Measurements from ENCODE around the gene FBXO21. TPM values are rescaled to one million over a fixed set of nuclear protein-coding genes. Genes with fewer than 3 reads are reported as not detected.
A peak's percentile ranks its signal among the peaks of the same experiment; 100 is the strongest.

FBXO21 gene
- polyA plus RNA-seq, 3 donors, result 7.7 to 19.1 (median 17.2) TPM

GRCh38 chr12:117121441-117121840 lies 68.8 kb downstream of the FBXO21 start:
- Histone ChIP-seq H3K27ac (ENCODE audit: low read depth in 1 of 2, low read length in 2 of 2) (no peak overlapping the region), H2AFZ (ENCODE audit: insufficient read depth, low read depth, low read length, poor library complexity, severe bottlenecking) (no peak overlapping the region), H3K9ac (ENCODE audit: insufficient read depth, low read length, poor library complexity, severe bottlenecking) (no peak overlapping the region), H3K4me1 (ENCODE audit: control insufficient read depth in 1 of 2, insufficient read depth in 2 of 2, low read length in 2 of 2) (peaks cover 17 to 18% of the 10 kb centered on the region in 2 donors), H3K27me3 (ENCODE audit: control insufficient read depth in 2 of 2, insufficient read depth in 2 of 2, low read length in 2 of 2) (no peaks in the 10 kb centered on the region), H3K9me3 (replicated peaks in 1 of 2; ENCODE audit: control insufficient read depth in 1 of 2, insufficient read depth in 1 of 2, low read length in 2 of 2) (no peaks in the 10 kb centered on the region), H3K36me3 (replicated peaks in 1 of 2; ENCODE audit: control insufficient read depth in 1 of 2, insufficient read depth in 2 of 2, low read length in 2 of 2) (no peaks in the 10 kb centered on the region), H4K20me1 (ENCODE audit: insufficient read depth, low read length) (no peaks in the 10 kb centered on the region), H3K79me2 (ENCODE audit: insufficient read depth, low read length) (no peaks in the 10 kb centered on the region), H3K4me3 (replicated peaks in 1 of 3; ENCODE audit: low read depth in 2 of 3, low read length in 3 of 3) (no peak overlapping the region), H3K4me2 (replicated peaks; ENCODE audit: extremely low read depth, low read length, poor library complexity, severe bottlenecking) (no peak overlapping the region)
- intact Hi-C loops (cut with micrococcal nuclease), result no loop called here
- no peaks in the 10 kb centered on the region for H3K36me3 Mint-ChIP-seq
- H3K4me3 Mint-ChIP-seq, result no peak overlapping the region
- DNase-seq, result no peak
- no peak for TF ChIP-seq CTCF (IDR thresholded peaks at IDR 0.05)
- peak overlapping the region in 1 of 7 donors; percentile 24 for H3K27ac Mint-ChIP-seq
- peaks cover 23% of the 10 kb centered on the region for H3K4me1 Mint-ChIP-seq
- WGBS (ENCODE audit: insufficient coverage), result 57% methylated on average over 3 of the region's 3 CpGs
- H3K27me3 Mint-ChIP-seq (ENCODE audit: low read depth in 3 of 3), result peaks cover 0 to 3% (median 0%) of the 10 kb centered on the region in 3 donors
- H3K9me3 Mint-ChIP-seq, result peaks cover 0 to 2% (median 0%) of the 10 kb centered on the region in 7 donors

DNA sequence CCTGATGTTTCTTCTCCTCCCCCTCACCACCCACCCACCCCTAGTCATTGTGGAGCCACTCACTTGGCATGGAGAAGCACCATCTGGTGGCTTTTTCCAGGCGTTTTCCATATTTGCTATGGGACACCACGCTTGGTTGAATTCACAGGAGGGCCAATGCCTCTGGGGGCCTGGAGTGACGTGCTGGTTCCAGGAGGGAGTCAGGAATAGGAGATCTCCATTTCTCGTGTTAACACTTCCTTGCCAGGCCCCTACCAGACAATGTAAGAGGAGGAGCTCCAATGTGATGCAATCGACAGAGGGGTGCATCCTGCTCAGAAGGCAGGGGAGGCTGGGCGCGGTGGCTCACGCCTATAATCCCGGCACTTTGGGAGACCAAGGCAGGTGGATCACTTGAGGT lies 69.5 kb downstream of the FBXO21 start:
- 22% methylated on average over 6 of the region's 9 CpGs for WGBS (ENCODE audit: insufficient coverage)
- intact Hi-C loops (cut with micrococcal nuclease), result no loop called here
- H3K27me3 Mint-ChIP-seq (ENCODE audit: low read depth in 3 of 3), result peaks cover 0 to 3% (median 0%) of the 10 kb centered on the region in 3 donors

More for the DNA sequence above, 69.5 kb downstream of the FBXO21 start:
- H2AFZ ChIP-seq (ENCODE audit: insufficient read depth, low read depth, low read length, poor library complexity, severe bottlenecking), result no peak overlapping the region
- H4K20me1 ChIP-seq (ENCODE audit: insufficient read depth, low read length), result no peaks in the 10 kb centered on the region
- no peak for TF ChIP-seq CTCF (IDR thresholded peaks at IDR 0.05)
- H3K36me3 ChIP-seq (replicated peaks in 1 of 2; ENCODE audit: control insufficient read depth in 1 of 2, insufficient read depth in 2 of 2, low read length in 2 of 2), result no peaks in the 10 kb centered on the region
- H3K9ac ChIP-seq (ENCODE audit: insufficient read depth, low read length, poor library complexity, severe bottlenecking), result no peak overlapping the region
- peaks cover 0 to 2% (median 0%) of the 10 kb centered on the region in 7 donors for H3K9me3 Mint-ChIP-seq
- no peaks in the 10 kb centered on the region for H3K9me3 ChIP-seq (replicated peaks in 1 of 2; ENCODE audit: control insufficient read depth in 1 of 2, insufficient read depth in 1 of 2, low read length in 2 of 2)
- no peaks in the 10 kb centered on the region for H3K36me3 Mint-ChIP-seq
- H3K4me3 Mint-ChIP-seq, result no peak overlapping the region
- no peaks in the 10 kb centered on the region for H3K79me2 ChIP-seq (ENCODE audit: insufficient read depth, low read length)
- H3K27ac ChIP-seq (ENCODE audit: low read depth in 1 of 2, low read length in 2 of 2), result no peak overlapping the region
- no peak overlapping the region for H3K4me2 ChIP-seq (replicated peaks; ENCODE audit: extremely low read depth, low read length, poor library complexity, severe bottlenecking)
- no peaks in the 10 kb centered on the region for H3K27me3 ChIP-seq (ENCODE audit: control insufficient read depth in 2 of 2, insufficient read depth in 2 of 2, low read length in 2 of 2)
- no peak for DNase-seq
- peaks cover 23% of the 10 kb centered on the region for H3K4me1 Mint-ChIP-seq
- H3K27ac Mint-ChIP-seq, result no peak overlapping the region
- H3K4me3 ChIP-seq (replicated peaks in 1 of 3; ENCODE audit: low read depth in 2 of 3, low read length in 3 of 3), result no peak overlapping the region
- peaks cover 17 to 18% of the 10 kb centered on the region in 2 donors for H3K4me1 ChIP-seq (ENCODE audit: control insufficient read depth in 1 of 2, insufficient read depth in 2 of 2, low read length in 2 of 2)
